RWPE2 (cell line): Measurements from ENCODE around the gene PRPH.

Experiments used
- ATAC-seq: fragments of 200-7000 bp; cut with Tn5 transposase; 3 replicates; pipeline ENCODE4 v1.9.1; 2021; ENCODE audit warnings: low read depth
- DNase-seq: peaks from one replicate; pipeline ENCODE4 v3.0.0-alpha.2; 2020; ENCODE audit warnings: low spot score
- H3K27ac ChIP-seq: fragments of 450-650 bp; 2 replicates; pipeline ENCODE4 v1.5.1; 2017; ENCODE audit warnings: mild to moderate bottlenecking; ENCODE audit not compliant: poor library complexity, severe bottlenecking
- H3K27me3 ChIP-seq: fragments of 250-450 bp; sonication (Bioruptor Pico); 2 replicates; pipeline ENCODE4 v1.5.1; 2021; ENCODE audit warnings: mild to moderate bottlenecking, moderate library complexity; ENCODE audit not compliant: insufficient read depth, poor library complexity, severe bottlenecking
- H3K36me3 ChIP-seq: fragments of 250-450 bp; sonication (Bioruptor Pico); 2 replicates; pipeline ENCODE4 v1.5.1; 2020; ENCODE audit warnings: low read depth, mild to moderate bottlenecking, moderate library complexity
- H3K4me1 ChIP-seq: fragments of 250-450 bp; sonication (Bioruptor Pico); 2 replicates; pipeline ENCODE4 v1.5.1; 2021; ENCODE audit warnings: mild to moderate bottlenecking, moderate library complexity; ENCODE audit not compliant: insufficient read depth, poor library complexity, severe bottlenecking
- H3K4me3 ChIP-seq: fragments of 250-450 bp; sonication (Bioruptor Pico); 2 replicates; pipeline ENCODE4 v1.5.1; 2021; ENCODE audit warnings: mild to moderate bottlenecking, moderate library complexity; ENCODE audit not compliant: severe bottlenecking
- H3K9me3 ChIP-seq: fragments of 250-450 bp; sonication (Bioruptor Pico); 2 replicates; pipeline ENCODE4 v1.5.1; 2021; ENCODE audit warnings: mild to moderate bottlenecking, moderate library complexity; ENCODE audit not compliant: severe bottlenecking
- CTCF ChIP-seq: fragments of 450-650 bp; IDR thresholded peaks from one replicate; pipeline ENCODE4 v1.5.1; 2017; ENCODE audit warnings: mild to moderate bottlenecking, moderate library complexity; ENCODE audit not compliant: poor library complexity, severe bottlenecking

PRPH gene

GRCh38 chr12:49284672-49285071, 10.3 kb upstream of the PRPH start:
- Histone ChIP-seq H3K9me3 (no peaks in the 10 kb centered on the region), H3K4me1 (peaks cover 12% of the 10 kb centered on the region), H3K36me3 (no peaks in the 10 kb centered on the region), H3K27me3 (no peaks in the 10 kb centered on the region), H3K4me3 (no peak overlapping the region), H3K27ac (no peak overlapping the region)
- no peak for ATAC-seq
- no peak for TF ChIP-seq CTCF
- DNase-seq, result no peak

DNA sequence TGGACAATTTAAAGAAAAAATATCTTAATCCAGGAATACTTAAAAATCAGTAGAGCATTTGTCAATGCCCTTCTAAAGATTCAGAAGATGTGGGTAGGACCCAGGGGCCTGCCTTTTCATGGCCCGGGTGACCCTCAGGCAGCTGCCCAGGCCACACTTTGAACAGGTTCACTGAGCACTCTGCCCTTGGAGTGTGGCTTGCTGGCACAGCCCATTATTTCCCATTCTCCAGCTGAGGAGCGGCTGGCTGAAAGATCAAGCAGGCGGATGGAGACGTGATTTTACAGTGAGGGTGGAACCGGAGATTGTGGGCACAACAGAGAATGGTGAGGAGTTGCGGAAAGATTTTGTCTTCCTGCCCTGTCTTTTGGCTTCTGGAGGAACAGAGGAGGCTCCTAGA, 7.1 kb upstream of the PRPH start:
- no peak overlapping the region for H3K4me3 ChIP-seq
- ATAC-seq (no peak), DNase-seq (no peak)
- peaks cover 7% of the 10 kb centered on the region for H3K4me1 ChIP-seq
- H3K27me3 ChIP-seq, result no peaks in the 10 kb centered on the region
- no peaks in the 10 kb centered on the region for H3K36me3 ChIP-seq
- no peak overlapping the region for H3K27ac ChIP-seq
- H3K9me3 ChIP-seq, result no peaks in the 10 kb centered on the region
- no peak for TF ChIP-seq CTCF

- ATAC-seq, result peak; percentile 41; the same call in 2 of the 3 replicates
- TF ChIP-seq CTCF, result peak; percentile 90
Measured at GRCh38 chr12:49288412-49288853, 6.5 kb upstream of the PRPH start.

GRCh38 chr12:49288922-49289555, 5.9 kb upstream of the PRPH start:
- no peak overlapping the region for H3K4me3 ChIP-seq
- H3K9me3 ChIP-seq, result no peaks in the 10 kb centered on the region
- H3K27ac ChIP-seq, result no peak overlapping the region
- DNase-seq (peak; percentile 46), ATAC-seq (peak; percentile 78)
- peaks cover 7% of the 10 kb centered on the region for H3K4me1 ChIP-seq
- TF ChIP-seq CTCF, result no peak
- H3K27me3 ChIP-seq, result no peaks in the 10 kb centered on the region
- no peaks in the 10 kb centered on the region for H3K36me3 ChIP-seq

More at GRCh38 chr12:49288412-49288853, 6.5 kb upstream of the PRPH start:
- Histone ChIP-seq H3K4me3 (no peak overlapping the region), H3K9me3 (no peaks in the 10 kb centered on the region), H3K4me1 (peaks cover 7% of the 10 kb centered on the region), H3K27ac (no peak overlapping the region), H3K36me3 (no peaks in the 10 kb centered on the region), H3K27me3 (no peaks in the 10 kb centered on the region)
- DNase-seq, result no peak

DNA sequence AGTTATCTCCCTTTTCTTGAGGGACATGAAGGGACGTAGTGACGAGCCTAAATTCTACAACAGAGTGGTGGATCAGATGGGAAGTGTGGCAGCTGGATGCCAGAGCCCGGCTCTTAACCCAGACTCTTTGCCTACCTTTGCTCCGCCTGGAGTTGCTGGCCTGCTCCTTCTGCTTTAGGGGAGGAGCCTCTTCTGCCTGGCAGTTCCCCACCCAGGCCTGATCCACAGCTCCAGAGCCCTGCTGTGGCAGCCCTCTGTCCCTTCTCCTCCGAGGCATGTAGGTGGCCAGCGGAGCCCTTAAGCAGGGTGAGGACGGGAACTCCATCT, 2.3 kb upstream of the PRPH start:
- DNase-seq, result no peak
- peaks cover 21% of the 10 kb centered on the region for H3K27me3 ChIP-seq
- H3K4me3 ChIP-seq, result no peak overlapping the region
- no peak for ATAC-seq
- H3K9me3 ChIP-seq, result no peaks in the 10 kb centered on the region
- no peak overlapping the region for H3K27ac ChIP-seq
- no peak for TF ChIP-seq CTCF
- H3K36me3 ChIP-seq, result no peaks in the 10 kb centered on the region
- peaks cover 7% of the 10 kb centered on the region for H3K4me1 ChIP-seq
